NCI-H187 (cell line): Measurements from ENCODE around the gene DNAAF1.

Experiments
- DNase-seq, 2 experiments: peaks; one replicate each; lab custom pipeline; 2025; lab: John Stamatoyannopoulos, UW

Gene DNAAF1

DNA sequence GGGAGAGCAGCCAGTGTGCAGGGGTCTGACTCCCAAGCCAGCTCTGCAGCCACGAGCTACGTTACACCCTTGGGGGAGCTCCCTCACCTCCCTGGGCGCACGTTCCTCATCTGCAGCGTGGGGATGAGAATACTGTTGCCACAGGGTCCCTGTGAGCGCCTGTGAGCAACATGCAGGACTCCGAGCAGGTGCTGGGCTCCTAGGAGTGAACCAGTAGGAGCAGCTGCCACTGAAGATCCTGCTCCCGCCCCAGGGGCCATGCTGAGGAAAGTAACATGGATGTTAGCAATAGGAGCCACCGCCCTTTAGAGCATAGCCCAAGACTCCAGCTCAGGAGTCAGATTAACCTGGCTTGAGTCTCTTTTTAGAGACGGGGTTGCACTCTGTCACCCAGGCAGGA, 15.9 kb downstream of the DNAAF1 start:
- no peak for DNase-seq

DNA sequence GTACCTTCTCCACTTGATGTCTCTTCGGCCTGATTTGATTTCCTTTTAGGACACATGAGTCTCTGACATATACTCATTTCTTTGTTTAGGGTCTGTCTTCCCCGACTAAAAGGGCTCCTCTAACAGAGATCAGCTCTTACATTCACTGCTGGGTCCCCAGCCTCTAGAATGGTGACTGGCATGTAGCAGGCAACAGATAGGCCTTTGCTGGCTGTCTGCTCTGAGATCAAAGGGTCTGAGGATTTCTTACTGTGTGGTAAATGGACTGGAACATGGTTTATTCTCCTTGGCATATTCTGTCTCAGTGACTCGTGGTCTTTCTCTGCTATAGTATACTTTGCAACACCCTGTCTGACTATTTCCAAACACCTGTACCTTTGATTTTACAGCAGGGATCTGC, 16.7 kb downstream of the DNAAF1 start:
- DNase-seq, result no peak

DNA sequence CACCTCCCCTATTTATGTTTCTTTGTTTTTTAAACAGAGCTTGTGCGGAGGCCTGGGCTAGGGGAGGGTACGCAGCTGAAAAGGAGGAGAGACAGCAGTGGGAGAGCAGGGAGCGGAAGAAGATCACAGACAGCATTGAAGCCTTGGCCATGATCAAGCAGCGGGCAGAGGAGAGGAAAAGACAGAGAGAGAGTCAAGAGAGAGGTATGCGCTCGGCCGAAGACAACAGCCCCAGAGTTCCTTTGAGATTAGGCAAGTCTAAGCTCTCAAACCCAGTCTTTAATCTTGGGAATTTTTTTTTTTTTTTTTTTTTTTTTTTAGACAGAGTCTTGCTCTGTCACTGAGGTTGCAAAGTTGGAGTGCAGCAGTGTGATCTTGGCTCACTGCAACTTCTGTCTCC, 20.6 kb downstream of the DNAAF1 start:
- DNase-seq, result no peak

DNA sequence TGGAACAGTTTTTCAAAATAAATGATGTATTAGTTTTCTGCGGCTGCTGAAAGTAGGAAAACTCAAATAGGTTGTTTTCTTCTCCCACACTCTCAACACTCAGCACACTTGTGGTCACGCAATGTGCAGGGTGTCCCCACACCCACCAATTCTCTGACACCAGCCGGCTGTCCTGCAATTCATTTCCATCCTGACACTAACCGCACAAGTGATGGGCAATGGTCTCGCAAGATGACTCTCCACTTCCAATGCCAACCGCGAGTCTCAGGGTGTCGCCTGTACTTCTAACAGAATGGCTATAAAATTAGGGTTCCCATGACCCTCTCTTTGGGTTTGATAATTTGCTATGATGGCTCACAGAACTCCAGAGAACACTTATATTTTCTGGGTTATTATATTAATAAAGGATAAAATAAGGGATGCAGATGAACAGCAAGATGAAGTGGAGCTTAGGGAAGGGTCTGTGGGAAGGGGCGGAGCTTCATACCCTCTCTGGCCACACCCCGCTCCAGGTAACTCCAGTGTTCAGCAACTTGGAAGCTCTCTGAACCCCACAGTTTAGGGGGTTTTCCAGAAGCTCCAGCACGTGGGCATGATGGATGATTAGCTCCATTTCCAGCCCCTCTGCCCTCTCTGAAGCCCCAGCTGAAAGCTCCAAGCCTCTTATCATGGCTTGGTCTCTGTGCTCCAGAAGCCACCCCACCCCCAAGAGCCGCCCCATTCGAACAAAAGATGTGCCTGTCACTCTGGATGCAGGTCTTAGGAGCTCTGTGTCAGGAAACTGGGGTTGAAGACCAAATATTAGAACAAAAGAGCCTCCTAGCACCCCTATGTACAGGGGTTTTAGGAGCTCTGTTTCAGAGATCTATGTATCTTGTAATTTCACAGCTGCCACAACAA, 21.9 kb downstream of the DNAAF1 start:
- DNase-seq, result no peak

DNA sequence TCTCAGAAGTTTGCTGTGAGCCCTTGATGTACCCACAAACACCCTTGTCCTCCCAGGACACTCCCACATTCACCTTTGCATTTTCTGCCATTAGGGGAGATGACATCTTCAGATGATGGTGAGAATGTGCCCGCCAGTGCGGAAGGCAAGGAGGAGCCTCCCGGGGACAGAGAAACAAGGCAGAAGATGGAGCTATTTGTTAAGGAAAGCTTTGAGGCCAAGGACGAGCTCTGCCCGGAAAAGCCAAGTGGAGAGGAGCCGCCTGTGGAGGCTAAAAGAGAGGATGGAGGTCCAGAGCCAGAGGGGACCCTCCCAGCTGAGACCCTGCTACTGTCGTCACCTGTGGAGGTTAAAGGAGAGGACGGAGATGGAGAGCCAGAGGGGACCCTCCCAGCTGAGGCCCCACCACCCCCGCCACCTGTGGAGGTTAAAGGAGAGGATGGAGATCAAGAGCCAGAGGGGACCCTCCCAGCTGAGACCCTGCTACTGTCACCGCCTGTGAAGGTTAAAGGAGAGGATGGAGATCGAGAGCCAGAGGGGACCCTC, 24.7 kb downstream of the DNAAF1 start:
- DNase-seq, result no peak

DNA sequence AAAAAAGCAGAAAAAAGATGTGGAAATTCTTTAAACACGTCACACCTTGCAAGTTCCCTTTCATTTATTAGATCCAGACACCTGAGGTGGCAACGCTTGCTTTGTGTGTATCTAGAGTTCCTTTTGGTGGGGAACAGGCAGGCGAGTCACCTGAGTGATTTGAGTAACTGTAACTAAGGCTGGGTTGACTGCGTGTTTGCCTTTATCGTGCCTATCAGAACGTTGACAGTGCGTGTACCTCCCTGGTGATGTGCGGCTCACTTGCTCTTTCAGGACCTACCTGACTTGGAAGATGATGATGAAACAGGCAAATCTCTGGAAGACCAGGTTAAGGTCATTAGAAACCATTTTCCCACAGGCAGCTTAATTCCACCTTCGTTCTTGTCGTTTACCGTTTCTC, 29.3 kb downstream of the DNAAF1 start:
- no peak for DNase-seq

DNA sequence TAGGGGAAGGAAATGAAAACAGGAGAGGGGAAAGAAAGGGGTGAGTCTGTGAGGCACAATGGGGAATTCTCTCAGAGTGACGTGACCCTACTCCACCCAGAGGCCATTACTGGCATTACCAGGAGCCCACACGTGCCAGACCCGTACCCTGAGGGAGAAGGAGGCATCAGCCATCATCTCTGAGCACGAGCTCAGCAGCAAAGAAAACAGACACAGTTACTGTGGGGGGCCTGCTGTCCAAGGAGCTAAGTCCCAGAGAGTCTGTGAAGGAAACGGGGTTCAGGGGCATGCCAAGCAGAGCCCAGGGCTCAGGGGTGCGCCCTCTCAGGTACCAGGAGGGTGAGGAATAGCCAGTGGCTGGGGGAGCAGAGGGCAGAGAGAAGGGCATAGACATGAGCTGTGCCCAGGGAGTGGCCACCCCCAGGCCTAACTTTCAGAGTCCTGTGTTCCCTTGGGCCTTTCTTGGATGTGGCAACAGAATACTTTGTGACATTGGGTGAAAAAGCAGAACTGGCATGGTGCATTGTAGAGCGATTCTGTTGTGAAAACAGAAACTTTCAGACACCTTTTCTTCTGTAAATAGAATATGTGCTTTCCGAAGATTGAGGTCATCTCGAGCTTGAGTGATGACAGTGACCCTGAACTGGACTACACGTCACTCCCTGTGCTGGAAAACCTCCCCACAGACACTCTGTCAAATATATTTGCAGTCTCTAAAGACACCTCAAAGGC, 30.4 kb downstream of the DNAAF1 start:
- no peak for DNase-seq

DNA sequence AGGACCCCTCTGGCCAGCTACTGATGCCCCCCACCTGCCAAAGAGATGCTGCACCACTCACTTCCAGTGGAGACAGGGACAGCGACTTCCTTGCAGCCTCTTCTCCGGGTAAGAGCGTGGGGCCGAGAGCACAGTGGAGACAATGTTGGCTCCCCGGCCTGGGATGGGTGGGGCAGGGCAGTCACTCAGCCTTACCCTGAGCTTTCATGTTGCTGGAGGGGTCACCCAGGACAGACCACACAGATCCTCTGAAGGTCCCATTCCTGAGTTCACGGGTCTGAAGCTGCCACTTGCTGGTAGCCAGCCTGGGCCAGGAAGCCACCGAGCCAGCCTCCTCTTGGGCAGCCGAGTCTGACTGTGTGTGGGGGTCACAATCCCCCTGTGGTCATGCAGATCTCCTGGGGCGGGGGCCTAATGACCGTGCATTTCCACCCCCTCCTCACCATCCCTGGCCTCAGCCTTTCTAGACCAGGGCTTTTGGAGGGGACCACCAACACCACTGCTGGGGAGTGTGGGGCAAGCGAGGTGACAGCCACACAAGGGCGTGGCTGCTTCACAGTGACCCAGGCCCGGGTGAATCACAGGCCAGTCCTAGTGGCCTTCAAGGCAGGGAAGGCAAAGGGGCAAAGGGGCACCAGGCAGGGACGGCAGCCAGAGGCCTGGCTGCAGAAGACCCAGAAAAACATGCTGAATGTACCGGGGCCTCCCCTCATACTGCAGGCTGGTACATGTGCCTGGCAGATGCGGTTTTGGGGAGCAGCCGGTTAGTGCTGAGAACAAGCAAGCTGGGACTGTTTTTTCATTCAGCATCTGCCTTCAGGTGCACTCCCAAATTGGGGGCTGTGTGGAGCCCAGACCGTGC, 31.3 kb downstream of the DNAAF1 start:
- no peak for DNase-seq

DNA sequence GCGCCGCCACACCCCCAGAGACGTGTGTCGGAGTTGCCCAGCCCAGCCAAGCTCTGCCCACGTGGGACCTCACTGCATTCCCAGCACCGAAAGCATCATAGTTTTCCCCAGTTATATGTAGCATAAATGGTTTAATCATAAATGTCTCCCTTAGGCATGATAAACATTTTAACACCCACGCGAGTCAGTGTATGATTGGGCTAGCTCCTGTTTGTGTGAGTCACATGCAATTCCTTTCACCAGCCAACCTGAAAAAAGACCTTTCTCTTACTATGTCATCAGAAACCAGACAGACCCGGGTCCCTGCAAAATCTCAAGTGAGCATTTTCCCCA, 32.6 kb downstream of the DNAAF1 start:
- DNase-seq, result no peak

DNA sequence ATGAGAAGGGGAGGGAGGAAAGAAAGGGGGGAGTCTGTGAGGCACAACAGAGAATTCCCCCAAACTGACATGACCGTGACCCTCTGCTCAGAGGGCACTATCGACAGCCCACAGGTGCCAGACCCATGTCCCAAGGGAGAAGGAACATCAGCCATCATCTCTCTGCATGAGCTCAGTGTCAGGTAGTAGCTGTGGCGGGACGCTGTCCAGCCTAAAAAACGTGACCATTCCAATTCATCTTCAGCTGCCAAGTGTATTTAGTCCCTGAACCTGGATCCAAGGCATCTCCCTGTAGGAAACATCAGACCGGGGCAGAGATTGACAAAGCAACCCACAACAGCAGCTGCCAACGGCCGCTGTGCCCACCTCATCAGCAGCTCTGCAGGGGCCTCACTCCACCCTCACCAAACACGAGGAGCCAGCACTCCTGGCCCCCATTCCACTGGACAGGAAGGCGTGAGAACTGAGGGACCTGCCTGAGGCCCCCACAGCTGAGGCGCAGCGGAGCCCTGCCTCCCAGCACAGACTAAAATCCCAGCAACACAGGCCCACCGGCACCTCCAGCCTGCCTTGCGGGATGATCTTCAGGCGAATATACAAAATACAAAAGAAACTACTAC, 33.1 kb downstream of the DNAAF1 start:
- DNase-seq, result no peak

DNA sequence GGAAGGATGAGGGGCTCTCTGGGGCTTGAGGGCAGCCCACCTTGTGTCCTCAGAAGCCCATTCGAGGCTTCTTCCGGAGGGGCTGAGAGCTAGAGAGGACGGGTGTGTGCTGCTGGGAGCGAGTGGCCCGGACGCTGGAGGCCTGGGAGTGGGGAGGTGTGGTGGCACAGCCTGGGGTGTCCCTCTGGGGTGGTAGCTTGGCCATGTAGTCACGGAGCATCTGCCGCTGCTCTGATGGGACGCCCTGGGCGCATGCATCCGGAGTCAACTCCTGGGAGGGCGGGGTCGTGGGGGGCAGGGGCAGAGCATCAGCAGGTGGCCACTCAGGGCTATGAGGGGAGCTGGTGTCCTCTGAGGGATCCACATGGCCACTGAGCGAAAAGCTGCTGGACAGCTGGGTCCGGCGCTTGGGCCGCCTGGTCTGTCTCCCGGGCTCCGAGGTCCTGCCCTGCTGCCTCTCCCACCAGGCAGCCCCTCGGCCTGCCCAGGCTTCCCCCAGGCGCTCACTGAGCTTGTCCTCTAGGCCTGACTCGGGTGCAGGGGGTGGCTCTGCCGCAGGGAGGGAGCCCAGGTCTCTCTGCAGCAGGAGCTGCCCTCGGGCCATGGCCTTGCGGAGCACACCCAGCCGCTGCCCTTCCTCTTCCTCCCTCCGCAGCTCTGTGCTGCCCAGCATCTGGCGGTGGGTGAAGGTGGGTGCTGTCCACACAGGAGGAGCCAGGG, 33.9 kb downstream of the DNAAF1 start:
- DNase-seq, result no peak

DNA sequence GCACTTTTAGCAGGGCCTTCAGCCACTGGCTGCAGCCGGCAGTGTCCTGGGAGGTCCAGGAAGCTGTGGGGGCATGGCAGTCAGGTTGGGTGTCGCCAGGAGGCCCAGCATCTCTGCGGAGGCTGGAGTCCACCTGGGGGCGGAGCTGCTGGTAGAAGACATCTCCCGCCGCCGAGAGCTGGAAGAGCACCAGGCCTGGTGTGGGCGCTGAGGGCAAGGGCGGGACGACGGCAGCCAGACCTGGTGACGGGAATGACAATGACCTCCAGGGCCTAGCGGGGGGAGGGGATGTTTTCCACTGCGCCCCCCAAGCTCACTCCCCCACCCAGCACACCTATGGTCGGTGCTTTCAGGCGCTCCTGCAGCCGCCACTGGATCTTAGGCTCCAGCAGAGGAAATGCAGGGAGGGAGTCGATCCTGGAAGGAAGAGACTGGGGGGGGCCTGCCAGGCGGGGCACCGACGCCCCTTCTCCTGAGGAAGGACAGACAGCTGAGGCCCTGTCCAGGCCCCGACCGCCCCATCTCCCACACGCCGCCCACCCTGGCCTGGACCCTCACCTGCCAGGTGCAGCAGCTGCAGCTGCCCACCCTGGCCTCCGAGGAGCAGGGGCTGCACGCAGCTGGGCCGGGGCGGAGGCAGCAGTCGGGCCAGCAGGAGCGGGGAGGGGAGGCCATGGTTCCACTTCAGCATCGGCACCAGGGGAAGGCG, 34.7 kb downstream of the DNAAF1 start:
- no peak for DNase-seq

DNA sequence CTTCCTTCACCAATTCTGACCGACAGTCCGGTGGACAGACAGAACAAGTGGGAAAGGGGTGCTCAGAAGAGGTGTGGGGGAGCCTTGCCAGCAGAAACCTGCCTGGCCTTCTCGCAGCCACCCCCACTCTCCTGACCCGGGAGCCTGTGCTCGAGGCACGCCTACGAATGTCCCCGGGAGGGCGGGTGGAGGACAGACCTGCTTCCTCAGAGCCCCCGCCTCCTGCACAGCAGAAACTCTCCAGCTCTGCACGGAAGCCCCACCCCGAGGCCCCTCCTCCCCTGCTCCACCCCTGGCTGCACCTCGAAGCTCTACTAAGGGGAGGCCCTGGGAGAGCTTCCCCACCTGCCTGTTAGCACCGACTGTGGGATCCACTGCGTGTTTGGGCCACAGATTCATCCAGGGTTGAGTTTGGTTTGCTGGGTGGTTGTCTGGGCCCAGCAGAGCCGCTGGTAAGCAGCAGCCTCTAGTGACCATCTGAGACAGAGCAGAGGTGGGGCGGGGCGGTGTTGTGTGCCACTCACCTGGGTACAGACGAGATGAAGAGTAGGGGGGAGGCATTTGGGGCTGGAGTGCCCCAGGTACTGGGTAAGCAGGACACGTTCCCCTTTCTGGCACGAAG, 35.5 kb downstream of the DNAAF1 start:
- no peak for DNase-seq

DNA sequence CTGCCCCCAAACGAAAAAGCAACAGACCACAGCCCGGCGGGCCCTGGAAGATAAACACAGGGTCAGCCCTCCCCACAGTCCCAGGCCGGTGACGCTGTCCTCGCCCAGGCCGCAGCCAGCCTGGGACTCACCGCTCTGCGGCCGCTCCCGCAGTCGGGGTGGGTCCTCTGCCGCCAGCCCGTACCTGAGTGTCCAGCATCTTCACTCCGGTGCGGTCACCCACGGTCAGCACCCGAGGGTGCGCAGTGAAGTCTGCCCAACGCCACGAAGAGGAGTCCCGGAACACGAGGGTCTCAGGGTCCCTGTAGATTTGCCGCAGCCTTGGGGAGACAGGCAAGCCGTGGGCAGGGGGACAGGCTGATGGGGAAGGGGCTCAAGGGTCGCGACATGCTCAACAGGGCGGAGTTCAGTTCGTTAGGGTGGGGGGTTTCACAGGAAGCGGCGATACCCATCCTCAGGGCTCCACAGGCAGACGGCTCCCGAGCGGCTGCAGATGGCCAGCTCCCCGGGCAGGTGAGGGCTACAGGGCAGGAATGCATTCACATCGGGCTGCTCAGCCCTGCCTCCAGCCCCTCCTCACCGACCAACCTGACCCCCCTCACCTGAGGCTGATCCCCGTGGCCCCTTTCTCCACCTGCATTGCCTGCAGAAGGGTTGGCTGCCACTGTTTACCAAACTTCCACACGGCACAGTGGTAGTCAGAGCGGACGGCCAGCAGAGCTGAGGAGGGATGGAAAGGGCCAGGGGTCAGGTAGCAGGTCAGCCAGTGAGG, 36.2 kb downstream of the DNAAF1 start:
- DNase-seq, result no peak

DNA sequence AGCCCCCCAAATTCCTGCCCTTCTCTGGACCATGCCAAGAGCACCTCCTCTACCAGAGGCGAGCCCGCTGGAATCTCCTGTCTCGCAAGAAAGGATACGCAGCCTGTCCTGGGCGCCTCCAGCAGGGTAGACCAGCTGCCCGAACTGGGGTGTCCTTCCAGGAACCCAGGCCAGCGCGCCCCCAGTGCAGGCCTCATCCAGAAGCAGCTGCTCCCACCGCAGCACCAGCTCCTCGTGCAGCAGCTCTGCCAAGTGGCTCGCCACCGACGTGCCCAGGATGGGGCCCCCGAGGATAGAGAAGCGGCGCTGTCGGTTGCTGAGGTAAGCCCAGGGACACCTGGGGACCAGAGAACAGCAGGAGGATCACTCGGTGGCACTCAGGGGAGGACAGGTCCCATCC, 37.0 kb downstream of the DNAAF1 start:
- DNase-seq, result no peak

DNA sequence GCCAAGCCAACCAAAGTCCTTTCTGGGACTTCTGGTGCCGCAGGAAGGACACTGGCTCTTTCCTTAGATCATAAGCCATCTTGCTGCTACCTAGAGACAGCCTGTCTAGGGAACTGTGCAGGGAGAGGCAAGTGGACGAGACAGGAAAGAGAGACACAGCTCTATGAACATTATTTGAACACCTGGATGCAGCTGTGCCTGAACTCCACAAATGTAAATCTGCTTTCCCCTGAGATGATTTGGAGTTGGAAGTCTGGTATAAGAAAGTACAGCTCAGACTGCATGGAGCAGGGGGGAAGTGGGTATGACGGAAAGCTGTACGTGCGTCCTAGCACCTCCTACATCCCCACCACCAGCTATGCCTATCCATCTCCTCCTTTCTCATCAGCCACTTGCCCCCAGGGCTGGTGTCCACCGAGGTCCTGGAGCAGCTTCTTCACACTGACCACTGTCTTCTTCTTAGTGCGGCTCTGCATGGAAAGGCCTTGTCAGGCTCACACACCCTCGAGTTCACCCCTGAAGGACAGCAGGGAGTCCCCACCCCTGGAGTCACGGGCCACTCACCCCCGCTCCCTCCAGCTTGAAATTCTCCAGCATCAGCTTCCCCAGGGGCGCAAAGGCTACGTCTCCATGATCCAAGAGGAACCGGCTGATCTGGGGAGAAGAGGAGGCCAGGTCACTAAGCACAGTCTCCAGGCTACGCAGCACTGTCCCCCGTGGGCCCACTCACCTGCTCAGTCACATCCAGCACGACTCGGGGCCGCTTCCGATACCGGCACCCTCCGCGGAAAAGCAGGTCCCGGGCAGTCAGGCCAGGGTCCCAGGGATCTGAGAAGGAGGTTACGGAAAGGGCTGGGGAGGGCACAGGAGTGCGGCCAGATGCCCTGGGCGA, 37.8 kb downstream of the DNAAF1 start:
- no peak for DNase-seq

DNA sequence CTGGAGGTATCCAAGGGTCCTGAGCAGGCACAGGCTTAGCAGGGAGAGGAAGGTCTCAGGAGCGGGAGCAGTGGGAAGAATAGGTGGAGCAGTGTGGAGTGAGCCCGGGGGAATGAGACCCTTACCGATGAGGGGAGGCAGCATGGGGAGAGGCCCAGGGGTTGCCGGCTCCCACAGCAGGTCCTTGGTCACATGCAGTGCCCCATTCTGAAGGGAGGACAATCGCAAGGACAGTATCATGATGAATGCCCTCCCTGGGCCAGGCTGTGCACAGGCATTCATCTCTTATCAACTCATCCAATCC, 38.4 kb downstream of the DNAAF1 start:
- no peak for DNase-seq

DNA sequence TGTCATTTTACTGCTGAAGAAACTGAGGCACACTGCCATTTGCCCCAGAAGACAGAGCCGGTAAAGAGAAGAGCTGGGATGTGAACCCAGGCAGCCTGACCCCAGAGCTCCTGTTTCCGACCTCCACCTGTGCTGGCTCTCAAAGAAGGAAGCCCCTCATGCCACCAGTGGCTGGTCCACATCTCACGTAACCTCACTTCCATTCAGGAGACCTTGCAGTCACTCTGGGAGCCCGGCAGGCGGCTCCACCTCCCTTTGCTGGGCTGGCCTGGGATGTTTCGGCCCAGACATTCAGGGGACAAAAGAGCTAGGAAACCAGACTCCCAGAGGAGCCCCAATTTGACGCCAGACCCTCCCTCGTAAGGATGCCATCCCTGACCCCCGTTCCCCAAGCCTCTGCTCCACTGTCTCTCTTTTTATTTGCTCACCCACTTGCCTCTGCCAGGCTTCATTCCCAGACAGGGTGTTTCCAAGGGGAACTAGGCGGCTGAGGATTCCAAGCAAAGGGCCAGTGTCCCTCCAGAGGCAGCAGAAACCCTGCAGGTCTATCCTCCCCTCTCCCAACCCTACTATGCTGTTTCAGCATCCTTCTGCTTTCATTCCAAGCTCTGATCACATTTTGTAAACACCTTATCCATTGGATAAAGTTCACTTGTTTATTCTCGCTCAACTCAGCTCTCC, 38.9 kb downstream of the DNAAF1 start:
- DNase-seq, result no peak
